ENCODE data around the gene MRPL50. TPM values are rescaled to one million over a fixed set of nuclear protein-coding genes. Genes with fewer than 3 reads are reported as not detected.

The MRPL50 gene
- total RNA-seq, 1 experiment from 2014 or later = 16.3 TPM

DNA sequence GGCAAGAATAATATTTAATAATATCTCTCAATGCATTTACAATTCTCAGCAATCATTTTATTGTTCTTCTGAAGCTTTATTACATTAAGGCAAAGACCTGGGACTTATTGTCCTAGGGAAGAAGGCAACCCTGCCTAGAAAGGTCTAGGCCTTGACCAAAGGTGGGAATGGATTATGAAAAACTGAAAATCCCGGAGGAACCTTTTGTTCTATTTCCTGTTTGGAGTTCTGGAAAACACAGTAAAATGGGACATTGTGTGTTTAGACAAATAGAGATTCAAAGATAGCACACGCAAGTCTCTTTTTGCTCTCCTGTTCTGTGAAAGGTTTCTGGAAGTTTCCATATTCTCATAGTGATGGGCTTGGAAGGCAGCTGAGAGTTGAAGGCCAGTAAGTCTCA is 44.7 kb downstream of the MRPL50 start:
- H2AFZ ChIP-seq (ENCODE audit: low read length) = no peak overlapping the region
- no peaks in the 10 kb centered on the region for H3K79me2 ChIP-seq (ENCODE audit: low read length)
- H3K4me3 ChIP-seq (ENCODE audit: low read length) = no peak overlapping the region
- no peaks in the 10 kb centered on the region for H3K36me3 ChIP-seq (ENCODE audit: insufficient read depth, low read length)
- H3K27me3 ChIP-seq (ENCODE audit: low read length) = no peaks in the 10 kb centered on the region
- no peak overlapping the region for H3K9ac ChIP-seq (ENCODE audit: low read length)
- H3K9me2 ChIP-seq (replicated peaks; ENCODE audit: insufficient read depth, low read length) = no peaks in the 10 kb centered on the region
- no peak for DNase-seq
- H3K4me1 ChIP-seq (ENCODE audit: low read length) = no peaks in the 10 kb centered on the region
- H3K9me3 ChIP-seq (ENCODE audit: low read length) = no peaks in the 10 kb centered on the region
- no peak overlapping the region for H3K4me2 ChIP-seq (ENCODE audit: low read depth, low read length, poor library complexity, severe bottlenecking)
- no peak overlapping the region for H3K27ac ChIP-seq (ENCODE audit: low read length)
- no peaks in the 10 kb centered on the region for H4K20me1 ChIP-seq (ENCODE audit: insufficient read depth, low read depth, low read length)

DNA sequence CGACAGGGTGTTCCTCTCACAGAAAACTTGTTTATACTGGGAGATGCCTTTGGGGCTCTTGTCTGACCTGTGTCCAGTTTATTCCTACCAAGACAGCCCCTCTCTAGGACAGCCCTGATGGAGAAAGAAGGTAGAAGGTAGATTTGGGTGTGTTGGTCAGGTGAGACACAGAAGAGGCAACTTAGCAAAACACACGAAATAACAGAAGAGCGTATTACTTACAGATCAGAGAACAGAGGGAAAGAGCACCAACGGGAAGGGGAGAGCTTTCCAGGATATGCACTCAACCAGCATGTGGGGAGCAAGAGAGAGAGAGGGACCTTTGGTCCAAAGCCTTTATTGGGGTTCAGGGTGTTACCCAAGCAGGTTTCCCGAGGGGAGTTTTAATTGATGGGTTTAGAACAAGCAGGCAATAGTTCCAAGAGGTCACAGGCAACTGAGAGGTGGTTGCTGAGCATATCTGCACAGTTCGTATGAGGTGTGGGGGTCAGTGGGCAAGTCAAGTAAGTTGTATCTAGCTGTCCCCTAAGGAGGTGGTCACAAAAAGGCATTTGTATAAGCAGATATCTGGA is 45.4 kb downstream of the MRPL50 start:
- Histone ChIP-seq H3K79me2 (ENCODE audit: low read length) (no peaks in the 10 kb centered on the region), H3K4me1 (ENCODE audit: low read length) (no peaks in the 10 kb centered on the region), H4K20me1 (ENCODE audit: insufficient read depth, low read depth, low read length) (no peaks in the 10 kb centered on the region), H3K27ac (ENCODE audit: low read length) (no peak overlapping the region), H3K9ac (ENCODE audit: low read length) (no peak overlapping the region), H3K9me3 (ENCODE audit: low read length) (no peaks in the 10 kb centered on the region), H3K36me3 (ENCODE audit: insufficient read depth, low read length) (no peaks in the 10 kb centered on the region), H3K9me2 (replicated peaks; ENCODE audit: insufficient read depth, low read length) (no peaks in the 10 kb centered on the region), H2AFZ (ENCODE audit: low read length) (no peak overlapping the region), H3K4me3 (ENCODE audit: low read length) (no peak overlapping the region), H3K4me2 (ENCODE audit: low read depth, low read length, poor library complexity, severe bottlenecking) (no peak overlapping the region), H3K27me3 (ENCODE audit: low read length) (no peaks in the 10 kb centered on the region)
- DNase-seq = no peak

DNA sequence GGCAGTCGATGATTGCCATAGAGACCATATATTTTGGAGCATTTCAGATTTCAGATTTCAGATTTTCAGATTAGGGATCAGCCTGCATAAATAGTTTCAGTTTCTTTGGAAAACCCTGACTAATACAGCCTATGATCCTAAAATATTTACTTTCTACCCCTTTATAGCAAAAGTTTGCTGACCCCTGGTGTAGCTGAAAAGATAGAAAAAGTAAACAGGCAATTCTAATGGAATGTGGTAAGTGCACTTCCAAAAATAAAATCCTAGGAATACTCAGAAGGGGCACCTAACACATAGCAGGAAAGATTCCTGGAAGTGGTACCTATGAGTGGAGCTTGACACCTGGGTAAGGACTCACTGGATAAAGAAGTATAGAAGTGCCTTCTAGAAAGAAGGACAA is 48.1 kb downstream of the MRPL50 start:
- no peaks in the 10 kb centered on the region for H3K79me2 ChIP-seq (ENCODE audit: low read length)
- no peaks in the 10 kb centered on the region for H3K4me1 ChIP-seq (ENCODE audit: low read length)
- no peaks in the 10 kb centered on the region for H3K9me2 ChIP-seq (replicated peaks; ENCODE audit: insufficient read depth, low read length)
- no peaks in the 10 kb centered on the region for H3K27me3 ChIP-seq (ENCODE audit: low read length)
- H3K9ac ChIP-seq (ENCODE audit: low read length) = no peak overlapping the region
- no peak overlapping the region for H3K4me3 ChIP-seq (ENCODE audit: low read length)
- H3K9me3 ChIP-seq (ENCODE audit: low read length) = no peaks in the 10 kb centered on the region
- H3K27ac ChIP-seq (ENCODE audit: low read length) = no peak overlapping the region
- no peaks in the 10 kb centered on the region for H4K20me1 ChIP-seq (ENCODE audit: insufficient read depth, low read depth, low read length)
- H3K4me2 ChIP-seq (ENCODE audit: low read depth, low read length, poor library complexity, severe bottlenecking) = no peak overlapping the region
- no peak for DNase-seq
- no peak overlapping the region for H2AFZ ChIP-seq (ENCODE audit: low read length)
- no peaks in the 10 kb centered on the region for H3K36me3 ChIP-seq (ENCODE audit: insufficient read depth, low read length)

DNA sequence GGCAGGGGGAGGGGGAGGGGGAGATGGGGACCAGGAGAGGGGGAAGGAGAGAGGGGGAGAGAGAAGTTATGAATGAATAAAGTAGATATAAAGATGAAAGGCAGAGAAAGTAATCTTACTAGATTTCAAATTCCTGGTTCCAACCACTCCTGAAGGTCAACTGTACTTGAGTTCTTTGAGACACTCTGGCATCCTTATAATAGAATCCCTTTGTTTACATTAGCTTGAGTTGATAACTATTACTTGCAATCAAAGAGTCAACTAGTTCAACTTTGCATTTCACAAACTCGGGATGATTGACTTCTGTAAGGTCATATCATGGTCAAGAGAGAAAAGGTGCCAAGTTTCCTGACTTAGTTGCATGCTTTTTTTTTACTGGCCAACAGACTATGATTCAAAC is 55.8 kb downstream of the MRPL50 start:
- H3K27me3 ChIP-seq (ENCODE audit: low read length) = no peaks in the 10 kb centered on the region
- no peak overlapping the region for H3K27ac ChIP-seq (ENCODE audit: low read length)
- no peaks in the 10 kb centered on the region for H3K9me2 ChIP-seq (replicated peaks; ENCODE audit: insufficient read depth, low read length)
- H3K9me3 ChIP-seq (ENCODE audit: low read length) = no peaks in the 10 kb centered on the region
- H3K36me3 ChIP-seq (ENCODE audit: insufficient read depth, low read length) = no peaks in the 10 kb centered on the region
- no peak overlapping the region for H3K4me3 ChIP-seq (ENCODE audit: low read length)
- no peaks in the 10 kb centered on the region for H4K20me1 ChIP-seq (ENCODE audit: insufficient read depth, low read depth, low read length)
- H3K4me1 ChIP-seq (ENCODE audit: low read length) = no peaks in the 10 kb centered on the region
- no peaks in the 10 kb centered on the region for H3K79me2 ChIP-seq (ENCODE audit: low read length)
- no peak overlapping the region for H3K9ac ChIP-seq (ENCODE audit: low read length)
- no peak overlapping the region for H2AFZ ChIP-seq (ENCODE audit: low read length)
- no peak overlapping the region for H3K4me2 ChIP-seq (ENCODE audit: low read depth, low read length, poor library complexity, severe bottlenecking)
- DNase-seq = no peak

DNA sequence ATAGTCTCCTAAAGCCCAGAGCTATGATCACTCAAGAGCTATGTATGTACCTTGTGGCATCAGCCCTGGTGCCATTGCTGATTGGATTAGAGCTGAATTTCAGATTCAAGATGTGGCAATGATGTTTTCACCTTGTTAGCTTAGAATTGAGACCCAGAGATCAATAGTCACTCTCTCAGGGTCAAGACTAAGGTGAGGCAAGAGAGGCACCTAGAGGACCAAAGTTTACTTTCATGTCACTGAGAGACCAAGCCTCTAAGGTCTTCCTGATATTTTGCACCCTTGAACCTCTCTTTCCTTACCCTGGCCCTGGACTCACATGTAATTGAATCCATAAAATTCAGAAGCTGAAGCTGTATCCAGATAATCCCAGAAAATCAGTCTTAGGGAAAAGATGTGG is 56.5 kb downstream of the MRPL50 start:
- Histone ChIP-seq H3K4me2 (ENCODE audit: low read depth, low read length, poor library complexity, severe bottlenecking) (no peak overlapping the region), H4K20me1 (ENCODE audit: insufficient read depth, low read depth, low read length) (no peaks in the 10 kb centered on the region), H3K27me3 (ENCODE audit: low read length) (no peaks in the 10 kb centered on the region), H3K9me3 (ENCODE audit: low read length) (no peaks in the 10 kb centered on the region), H3K4me1 (ENCODE audit: low read length) (no peaks in the 10 kb centered on the region), H3K27ac (ENCODE audit: low read length) (no peak overlapping the region), H3K9ac (ENCODE audit: low read length) (no peak overlapping the region), H3K36me3 (ENCODE audit: insufficient read depth, low read length) (no peaks in the 10 kb centered on the region), H3K79me2 (ENCODE audit: low read length) (no peaks in the 10 kb centered on the region), H2AFZ (ENCODE audit: low read length) (no peak overlapping the region), H3K9me2 (replicated peaks; ENCODE audit: insufficient read depth, low read length) (no peaks in the 10 kb centered on the region), H3K4me3 (ENCODE audit: low read length) (no peak overlapping the region)
- DNase-seq = no peak

Other genes starting within 250 kb of the MRPL50 start
- 0.19 TPM in 1 of 2 replicates, not detected in the other for gene BAAT, start 13.6 kb downstream of the MRPL50 start, total RNA-seq (2014; rRNA removed; shearing (Covaris generic); ENCODE audit: low replicate concordance)
- gene ZNF189, start 233 bp upstream of the MRPL50 start, total RNA-seq (2014; rRNA removed; shearing (Covaris generic); ENCODE audit: low replicate concordance) = 15.3 and 15.5 TPM in 2 replicates
- gene ALDOB, start 37.2 kb upstream of the MRPL50 start, total RNA-seq (2014; rRNA removed; shearing (Covaris generic); ENCODE audit: low replicate concordance) = not detected in 2 replicates
- gene RNF20, start 135.2 kb upstream of the MRPL50 start, total RNA-seq (2014; rRNA removed; shearing (Covaris generic); ENCODE audit: low replicate concordance) = 12.0 and 17.7 TPM in 2 replicates
- gene PPP3R2, start 196.4 kb upstream of the MRPL50 start, total RNA-seq (2014; rRNA removed; shearing (Covaris generic); ENCODE audit: low replicate concordance) = not detected in 2 replicates